ES-I3 (cell line): ENCODE data around the gene OR2H1.
"Not testable (repeated sequence)": the region's sequence is repeated elsewhere in the genome, so short reads cannot be mapped to it uniquely, and the experiment has no call there.

Experiments used
- H3K36me3 ChIP-seq: 2 replicates; pipeline ENCODE4 v1.6.1; 2013; ENCODE audit warnings: mild to moderate bottlenecking, low read length, control low read depth, moderate library complexity; ENCODE audit not compliant: insufficient read depth
- H3K4me1 ChIP-seq: 2 replicates; pipeline ENCODE4 v1.6.1; 2013; ENCODE audit warnings: mild to moderate bottlenecking, control low read depth, low read length; ENCODE audit not compliant: insufficient read depth
- H3K9ac ChIP-seq: 2 replicates; pipeline ENCODE4 v1.6.1; 2013; ENCODE audit warnings: low read depth, mild to moderate bottlenecking, low read length, moderate library complexity
- H3K9me3 ChIP-seq: 2 replicates; pipeline ENCODE4 v1.6.1; 2013; ENCODE audit warnings: mild to moderate bottlenecking, low read length, moderate library complexity; ENCODE audit not compliant: control insufficient read depth, insufficient read depth

OR2H1 gene

DNA sequence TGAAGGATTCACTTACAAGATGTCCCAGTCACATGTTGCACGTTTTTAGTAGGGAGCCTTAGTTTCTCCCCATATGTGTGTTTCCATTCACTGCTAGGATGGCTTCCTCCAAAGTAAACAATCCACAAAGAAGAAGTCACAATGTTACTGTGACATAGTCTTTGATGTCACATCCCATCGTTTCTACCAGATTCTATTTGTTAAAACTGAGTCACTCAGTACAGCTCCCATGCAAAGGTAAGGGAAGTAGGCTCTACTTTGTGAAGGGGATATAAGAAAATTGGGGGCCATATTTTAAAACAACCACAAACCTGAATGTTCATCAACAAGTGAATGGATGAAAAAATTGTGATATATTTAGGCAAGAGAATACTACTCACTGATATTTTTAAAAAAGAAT is at the start of gene OR2H1, which contains the start of gene OR11A1:
TSS of gene OR2H1 (plus strand) at position 185 of the 400 bp plus-strand sequence. CDS start 4,615 bp downstream, outside the sequence.
TSS of gene OR11A1 (minus strand) at position 101 of the 400 bp plus-strand sequence. CDS start 29,430 bp downstream, outside the sequence.
- H3K4me1 ChIP-seq, result no peaks in the 10 kb centered on the region
- H3K36me3 ChIP-seq, result no peaks in the 10 kb centered on the region
- H3K9ac ChIP-seq, result no peak within 1 kb of the TSS
- no peaks in the 10 kb centered on the region for H3K9me3 ChIP-seq

DNA sequence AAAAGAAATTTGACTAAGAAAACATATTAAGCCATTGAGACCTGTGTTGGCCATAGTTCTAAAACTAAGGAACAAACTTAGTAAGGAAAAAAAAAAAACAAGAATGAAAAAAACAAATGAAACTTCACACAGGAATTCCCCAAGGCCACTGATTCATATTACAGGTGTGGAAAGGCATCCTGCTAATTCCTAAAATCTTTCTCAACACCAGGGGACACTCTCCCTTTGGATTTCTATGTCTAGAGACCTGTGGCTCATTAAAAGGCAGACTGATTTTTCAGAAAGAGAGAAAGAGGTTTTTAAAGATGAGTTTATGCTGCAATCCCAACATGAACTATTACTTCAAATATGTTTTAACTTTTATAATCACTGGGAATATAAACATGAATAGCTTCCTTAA is 42.4 kb upstream of the OR2H1 start, which contains the start of gene OR12D1:
TSS of gene OR12D1 (plus strand) at position 341 of the 400 bp plus-strand sequence.
- Histone ChIP-seq H3K4me1 (no peaks in the 10 kb centered on the region), H3K9me3 (peaks cover 2% of the 10 kb centered on the region; the same call in 1 of the 2 replicates), H3K36me3 (no peaks in the 10 kb centered on the region), H3K9ac (no peak within 1 kb of the TSS)

DNA sequence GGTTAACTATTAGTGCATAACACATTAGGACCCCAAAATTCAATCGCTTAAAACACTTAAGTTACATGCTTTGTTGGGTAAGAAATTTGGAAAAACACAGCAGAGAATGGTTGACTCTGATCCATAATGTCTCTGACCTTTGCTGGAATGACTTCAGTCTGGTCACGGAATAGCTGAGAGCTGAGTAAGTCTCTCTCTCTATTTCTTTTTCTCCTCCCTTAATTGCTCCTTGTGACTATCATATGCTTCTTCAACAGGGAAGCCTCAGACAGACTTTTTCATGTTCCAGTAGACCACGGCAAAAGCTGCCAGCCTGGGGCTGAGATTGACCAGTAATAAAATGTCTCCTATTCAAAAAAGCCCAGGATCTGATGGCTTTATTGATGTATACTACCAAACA is 37.4 kb upstream of the OR2H1 start:
- H3K9me3 ChIP-seq, result no peaks in the 10 kb centered on the region
- H3K9ac ChIP-seq, result no peak overlapping the region

GRCh38 chr6:29424168-29424567 is 32.8 kb upstream of the OR2H1 start:
- H3K4me1 ChIP-seq, result no peaks in the 10 kb centered on the region; the same call in 1 of the 2 replicates
- H3K9ac ChIP-seq, result no peak overlapping the region
- H3K9me3 ChIP-seq, result no peaks in the 10 kb centered on the region
- no peaks in the 10 kb centered on the region for H3K36me3 ChIP-seq

More for the DNA sequence above, 37.4 kb upstream of the OR2H1 start:
- H3K36me3 ChIP-seq, result no peaks in the 10 kb centered on the region
- no peaks in the 10 kb centered on the region; the same call in 1 of the 2 replicates for H3K4me1 ChIP-seq

DNA sequence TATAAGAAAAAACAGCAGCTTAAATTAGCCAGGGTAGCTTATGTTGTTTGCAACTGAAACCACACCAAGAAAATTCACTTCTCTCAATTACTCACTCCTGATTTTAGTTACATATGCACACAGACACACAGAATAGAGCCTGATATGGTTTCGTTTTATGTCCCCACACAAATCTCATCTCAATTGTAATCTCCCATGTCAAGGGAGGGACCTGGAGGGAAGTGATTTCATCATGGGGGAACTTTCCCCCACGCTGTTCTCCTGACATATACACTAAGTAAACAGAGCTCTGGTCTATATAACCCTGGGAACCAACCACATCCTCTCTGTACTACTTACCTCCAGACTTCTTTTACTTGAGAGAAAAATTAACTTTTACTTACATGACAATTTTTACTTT is 32.4 kb upstream of the OR2H1 start:
- H3K4me1 ChIP-seq, result no peaks in the 10 kb centered on the region; the same call in 1 of the 2 replicates
- H3K9me3 ChIP-seq, result no peaks in the 10 kb centered on the region
- no peaks in the 10 kb centered on the region for H3K36me3 ChIP-seq
- no peak overlapping the region for H3K9ac ChIP-seq

GRCh38 chr6:29425075-29425474 is 31.9 kb upstream of the OR2H1 start:
- Histone ChIP-seq H3K4me1 (no peaks in the 10 kb centered on the region; the same call in 1 of the 2 replicates), H3K36me3 (no peaks in the 10 kb centered on the region), H3K9me3 (no peaks in the 10 kb centered on the region), H3K9ac (no peak overlapping the region)

DNA sequence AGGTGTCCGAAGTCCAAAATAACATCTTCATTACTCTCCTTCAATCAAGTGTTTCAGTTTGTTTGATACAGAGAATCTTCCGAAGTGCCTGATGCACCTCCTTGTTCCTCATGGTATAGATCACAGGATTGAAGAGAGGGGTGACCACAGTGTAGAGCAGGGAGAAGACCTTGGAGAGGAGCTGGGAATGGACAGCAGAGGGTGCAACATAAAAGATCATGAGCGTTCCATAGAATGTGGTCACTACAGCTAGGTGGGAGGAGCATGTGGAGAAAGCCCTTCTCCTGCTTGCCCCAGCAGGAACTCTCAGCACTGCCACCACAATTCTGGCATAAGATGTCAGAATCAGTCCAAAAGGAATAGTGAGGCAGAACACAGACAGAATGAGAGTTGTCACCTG is 30.3 kb upstream of the OR2H1 start:
- Histone ChIP-seq H3K9ac (no peak overlapping the region), H3K9me3 (no peaks in the 10 kb centered on the region), H3K36me3 (no peaks in the 10 kb centered on the region), H3K4me1 (no peaks in the 10 kb centered on the region; the same call in 1 of the 2 replicates)

DNA sequence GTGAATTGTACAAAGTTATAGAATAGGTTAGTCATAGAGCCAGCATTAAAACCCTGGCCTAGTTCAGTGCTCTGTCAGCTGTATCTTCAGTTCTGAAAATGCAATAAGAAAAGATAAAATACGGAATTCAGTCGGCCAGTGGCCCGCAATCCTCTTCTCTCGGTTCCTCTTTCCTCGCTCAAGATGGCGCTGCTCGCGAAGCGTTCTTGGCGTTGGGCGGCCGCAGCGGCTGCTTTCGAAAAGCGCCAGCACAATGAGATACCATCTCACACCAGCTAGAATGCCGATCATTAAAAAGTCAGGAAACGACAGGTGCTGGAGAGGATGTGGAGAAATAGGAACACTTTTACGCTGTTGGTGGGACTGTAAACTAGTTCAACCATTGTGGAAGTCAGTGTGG is 20.2 kb upstream of the OR2H1 start:
- H3K36me3 ChIP-seq, H3K9ac ChIP-seq, H3K9me3 ChIP-seq, H3K4me1 ChIP-seq: not testable (repeated sequence)

DNA sequence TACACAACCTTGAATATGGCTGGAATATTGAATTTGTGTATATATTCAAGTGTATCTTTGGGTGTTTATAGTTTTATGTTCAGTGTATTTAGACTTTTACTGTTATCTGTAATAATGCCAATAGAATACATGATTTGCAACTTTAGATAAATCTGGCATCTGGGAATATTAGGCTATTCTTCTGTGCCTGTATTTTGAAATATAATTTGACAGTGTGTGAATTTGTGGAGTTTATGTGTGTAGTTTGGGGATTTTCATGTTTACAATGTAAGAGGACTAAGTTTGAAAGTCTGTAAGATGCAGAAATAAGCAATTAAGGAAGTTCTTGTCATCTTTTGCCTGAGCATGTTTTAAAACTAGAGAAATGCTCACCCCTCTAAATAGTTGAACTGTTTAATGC is 17.9 kb upstream of the OR2H1 start, which contains the start of gene OR10C1:
TSS of gene OR10C1 (plus strand) at position 301 of the 400 bp plus-strand sequence. CDS start 710 bp downstream, outside the sequence.
- no peaks in the 10 kb centered on the region for H3K4me1 ChIP-seq
- no peaks in the 10 kb centered on the region for H3K36me3 ChIP-seq
- no peaks in the 10 kb centered on the region for H3K9me3 ChIP-seq
- H3K9ac ChIP-seq, result no peak within 1 kb of the TSS

DNA sequence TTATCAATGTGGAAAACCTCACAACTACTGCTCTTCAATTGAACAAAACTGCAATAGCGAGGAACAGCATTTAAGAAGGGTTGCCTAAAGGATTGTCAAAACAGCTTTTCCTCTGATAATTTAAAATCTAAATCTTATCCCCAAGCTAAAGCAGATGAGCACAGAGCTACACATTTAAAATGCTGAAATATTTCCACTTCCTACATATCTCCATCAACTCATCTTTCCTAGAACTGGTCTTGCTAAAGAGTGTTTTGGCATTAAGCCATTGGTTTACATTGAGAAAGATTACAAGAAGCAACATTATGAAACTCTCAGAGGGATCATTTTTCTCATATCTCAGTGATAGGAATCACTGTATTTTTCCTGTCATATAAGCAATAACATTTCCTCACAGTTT is 14.2 kb upstream of the OR2H1 start:
- Histone ChIP-seq H3K4me1 (peaks cover 6% of the 10 kb centered on the region; the same call in 1 of the 2 replicates), H3K9me3 (no peaks in the 10 kb centered on the region), H3K36me3 (no peaks in the 10 kb centered on the region), H3K9ac (no peak overlapping the region)

- H3K9me3 ChIP-seq, H3K36me3 ChIP-seq, H3K9ac ChIP-seq, H3K4me1 ChIP-seq: not testable (repeated sequence)
These were observed 12.9 kb upstream of the OR2H1 start for GRCh38 chr6:29444031-29444430.

- H3K36me3 ChIP-seq, result no peaks in the 10 kb centered on the region
- H3K9ac ChIP-seq, result no peak overlapping the region; the same call in 1 of the 2 replicates
- no peaks in the 10 kb centered on the region; the same call in 1 of the 2 replicates for H3K9me3 ChIP-seq
- H3K4me1 ChIP-seq, result peaks cover 6% of the 10 kb centered on the region; the same call in 1 of the 2 replicates
These were observed 9.3 kb upstream of the OR2H1 start for GRCh38 chr6:29447670-29448069.

- peaks cover 6% of the 10 kb centered on the region; the same call in 1 of the 2 replicates for H3K4me1 ChIP-seq
- no peaks in the 10 kb centered on the region; the same call in 1 of the 2 replicates for H3K9me3 ChIP-seq
- H3K9ac ChIP-seq, result no peak overlapping the region
- H3K36me3 ChIP-seq, result no peaks in the 10 kb centered on the region
These were observed 5.3 kb upstream of the OR2H1 start for GRCh38 chr6:29451471-29452193.

- Histone ChIP-seq H3K9ac (no peak overlapping the region), H3K4me1 (no peaks in the 10 kb centered on the region), H3K9me3 (no peaks in the 10 kb centered on the region), H3K36me3 (no peaks in the 10 kb centered on the region)
These were observed 4.3 kb downstream of the OR2H1 start for GRCh38 chr6:29461021-29461814.
